ENCODE results near the gene LAMTOR5.

Gene LAMTOR5

DNA sequence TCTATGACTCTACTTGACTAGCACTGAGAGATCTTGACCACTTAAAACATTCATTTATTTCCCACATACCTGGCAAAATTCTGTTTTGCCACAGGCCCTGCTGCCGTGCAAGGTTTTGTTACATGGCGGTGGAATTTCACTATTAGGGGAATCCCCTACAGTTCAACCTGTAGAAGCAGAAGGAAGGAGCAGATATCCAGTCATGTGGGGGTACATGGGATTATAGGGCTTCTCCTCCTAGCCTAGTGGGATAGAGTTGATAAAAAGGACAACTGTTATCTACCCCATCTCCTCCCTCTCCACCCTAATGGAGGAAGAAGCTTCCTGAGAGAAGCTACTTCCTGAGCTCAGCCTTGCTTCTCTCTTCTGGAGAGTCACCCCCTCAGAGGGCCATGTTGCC is 25.7 kb upstream of the LAMTOR5 start:
- POLR2A ChIA-PET = no interaction called here
- CTCF ChIA-PET = interaction anchor here (0.6 to 1.1 kb wide), 5 partner anchors 21 to 237 kb away, joined by 3 to 6 read pairs (median 3); no protein-coding TSS in a partner anchor
- TF ChIP-seq, protein P1, sequence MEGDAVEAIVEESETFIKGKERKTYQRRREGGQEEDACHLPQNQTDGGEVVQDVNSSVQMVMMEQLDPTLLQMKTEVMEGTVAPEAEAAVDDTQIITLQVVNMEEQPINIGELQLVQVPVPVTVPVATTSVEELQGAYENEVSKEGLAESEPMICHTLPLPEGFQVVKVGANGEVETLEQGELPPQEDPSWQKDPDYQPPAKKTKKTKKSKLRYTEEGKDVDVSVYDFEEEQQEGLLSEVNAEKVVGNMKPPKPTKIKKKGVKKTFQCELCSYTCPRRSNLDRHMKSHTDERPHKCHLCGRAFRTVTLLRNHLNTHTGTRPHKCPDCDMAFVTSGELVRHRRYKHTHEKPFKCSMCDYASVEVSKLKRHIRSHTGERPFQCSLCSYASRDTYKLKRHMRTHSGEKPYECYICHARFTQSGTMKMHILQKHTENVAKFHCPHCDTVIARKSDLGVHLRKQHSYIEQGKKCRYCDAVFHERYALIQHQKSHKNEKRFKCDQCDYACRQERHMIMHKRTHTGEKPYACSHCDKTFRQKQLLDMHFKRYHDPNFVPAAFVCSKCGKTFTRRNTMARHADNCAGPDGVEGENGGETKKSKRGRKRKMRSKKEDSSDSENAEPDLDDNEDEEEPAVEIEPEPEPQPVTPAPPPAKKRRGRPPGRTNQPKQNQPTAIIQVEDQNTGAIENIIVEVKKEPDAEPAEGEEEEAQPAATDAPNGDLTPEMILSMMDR (IDR thresholded peaks at IDR 0.05; ENCODE audit: control extremely low read depth, extremely low read depth, low read depth, missing control alignments) = no peak
- DNase-seq (ENCODE audit: extremely low spot score) = no peak

DNA sequence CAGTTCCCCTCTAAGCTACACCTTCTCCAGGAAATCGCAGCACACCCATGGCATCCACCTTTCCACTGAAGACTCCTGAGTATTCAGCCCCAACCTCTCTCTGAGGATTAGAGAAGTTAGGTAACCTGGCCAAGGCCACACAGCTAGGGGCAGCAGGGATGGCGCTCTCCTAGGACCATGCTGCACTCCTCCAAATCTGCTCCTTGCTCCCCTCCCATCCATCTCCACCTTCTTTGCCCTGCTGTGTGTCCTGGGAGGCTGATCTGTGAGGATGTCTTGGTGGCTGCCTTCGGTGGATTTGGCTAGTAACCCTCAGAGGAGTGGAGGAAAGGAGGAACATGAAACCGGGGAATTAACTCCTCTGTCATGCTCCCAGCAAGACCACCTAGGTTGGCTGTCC is 23.4 kb upstream of the LAMTOR5 start:
- DNase-seq (ENCODE audit: extremely low spot score) = no peak
- CTCF ChIA-PET = interaction anchor here (1.1 to 3.0 kb wide), 8 partner anchors 15 to 234 kb away, joined by 3 to 11 read pairs (median 4); partner anchors contain the start of gene RBM15
- POLR2A ChIA-PET = no interaction called here
- TF ChIP-seq, protein P1 (IDR thresholded peaks at IDR 0.05; ENCODE audit: control extremely low read depth, extremely low read depth, low read depth, missing control alignments) = no peak

DNA sequence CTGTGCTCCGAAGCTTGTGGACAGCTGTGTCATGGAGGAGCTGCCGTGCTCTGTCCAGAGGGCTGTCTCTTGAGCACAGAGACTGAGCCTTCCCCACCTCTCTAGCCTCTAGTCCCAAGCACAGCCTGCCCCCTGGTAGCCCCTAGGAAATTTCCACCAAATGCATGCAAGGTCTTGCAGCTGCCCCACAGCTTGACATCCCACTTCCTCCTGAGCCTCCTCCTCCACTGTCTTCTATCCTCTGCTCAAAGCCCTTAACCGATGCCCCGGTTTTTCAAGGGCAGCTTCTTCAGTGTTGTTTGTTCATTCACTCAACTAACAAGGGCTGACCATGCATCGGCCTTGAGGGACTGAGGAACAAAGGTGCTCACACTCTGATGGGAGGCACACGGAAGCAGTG is 22.9 kb upstream of the LAMTOR5 start:
- no peak for DNase-seq (ENCODE audit: extremely low spot score)
- ChIA-PET POLR2A (no interaction called here), CTCF (interaction anchor here (1.0 to 3.0 kb wide), 11 partner anchors 8 to 234 kb away, joined by 3 to 14 read pairs (median 5); partner anchors contain the start of gene RBM15)
- TF ChIP-seq, protein P1 (IDR thresholded peaks at IDR 0.05; ENCODE audit: control extremely low read depth, extremely low read depth, low read depth, missing control alignments) = no peak

DNA sequence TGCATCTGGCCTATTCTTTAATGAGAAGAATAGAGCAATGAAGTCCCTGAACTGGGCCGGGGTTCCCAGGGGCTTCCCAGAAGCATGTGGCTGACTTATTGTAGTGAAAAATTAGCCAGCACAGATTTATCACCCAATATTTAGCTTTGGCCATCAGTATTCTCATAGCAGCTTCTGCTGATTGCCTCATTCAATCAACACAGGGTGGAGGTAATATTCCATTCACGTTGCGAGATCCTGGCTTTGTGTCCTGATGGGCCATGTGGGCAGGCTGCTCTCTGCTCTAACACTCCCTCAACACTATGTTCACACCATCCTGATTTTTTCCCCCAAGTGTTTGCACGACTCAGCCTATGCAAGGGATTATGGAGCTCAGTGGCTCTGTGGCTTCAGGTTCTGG is 21.5 kb upstream of the LAMTOR5 start:
- CTCF ChIA-PET = interaction anchor here (1.2 to 3.0 kb wide), 9 partner anchors 8 to 31 kb away, joined by 3 to 14 read pairs (median 5); no protein-coding TSS in a partner anchor
- DNase-seq (ENCODE audit: extremely low spot score) = no peak
- POLR2A ChIA-PET = no interaction called here
- TF ChIP-seq, protein P1 (IDR thresholded peaks at IDR 0.05; ENCODE audit: control extremely low read depth, extremely low read depth, low read depth, missing control alignments) = no peak

DNA sequence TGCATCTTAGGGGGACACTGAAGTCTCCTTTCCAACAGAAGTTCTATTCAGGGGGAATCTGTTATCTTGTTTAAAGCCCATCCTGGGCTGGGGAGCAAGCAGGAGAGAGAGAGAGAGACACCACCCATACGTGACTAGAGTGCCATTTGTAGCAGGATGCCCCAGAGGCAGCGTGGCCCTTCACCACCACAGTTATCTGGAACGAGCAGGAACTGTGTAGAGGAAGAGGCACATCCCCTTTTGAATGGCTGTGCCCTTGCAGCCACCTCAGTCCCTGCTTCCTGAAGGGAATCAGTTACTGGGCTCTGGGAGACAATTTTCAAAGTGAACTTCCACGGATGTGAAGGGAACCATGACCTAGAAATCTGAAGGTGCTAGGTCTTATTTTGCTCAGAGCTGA is 19.4 kb upstream of the LAMTOR5 start:
- TF ChIP-seq, protein P1 (IDR thresholded peaks at IDR 0.05; ENCODE audit: control extremely low read depth, extremely low read depth, low read depth, missing control alignments) = no peak
- POLR2A ChIA-PET = no interaction called here
- CTCF ChIA-PET = interaction anchor here (1.8 to 2.0 kb wide), 2 partner anchors 14 to 15 kb away, joined by 5 to 12 read pairs; no protein-coding TSS in a partner anchor
- DNase-seq (ENCODE audit: extremely low spot score) = no peak

DNA sequence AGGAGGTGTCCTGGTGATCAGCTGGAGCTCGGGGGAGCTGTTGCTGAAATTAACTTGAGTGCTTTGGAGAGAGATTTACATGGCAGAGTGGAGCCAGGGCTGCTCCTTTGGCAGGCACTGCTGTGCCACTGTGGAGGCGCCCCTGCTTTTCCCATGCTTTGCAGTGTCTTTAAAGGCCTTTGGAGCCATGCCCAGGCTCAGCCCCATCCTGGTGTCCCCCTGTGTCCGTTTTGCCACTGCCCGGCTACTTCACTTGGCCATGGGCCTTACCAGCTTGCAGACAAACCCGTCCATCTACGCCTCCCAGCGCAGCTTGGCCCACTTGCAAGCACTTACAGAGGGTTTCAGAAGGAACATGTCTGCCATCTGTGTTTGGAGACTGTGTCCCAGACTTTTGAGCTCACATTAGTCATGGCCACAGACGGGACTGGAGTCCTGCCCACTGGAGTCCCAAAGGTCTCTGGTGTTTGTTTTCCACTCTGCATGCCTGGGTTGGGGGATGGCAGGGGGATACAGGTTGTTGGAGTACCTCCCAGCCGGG is 18.2 kb upstream of the LAMTOR5 start:
- CTCF ChIA-PET = interaction anchor here (1.5 to 1.8 kb wide), 2 partner anchors 14 to 35 kb away, joined by 4 to 5 read pairs; no protein-coding TSS in a partner anchor
- POLR2A ChIA-PET = interaction anchor here (0.5 kb wide), 1 partner anchor 26 kb away, joined by 11 read pairs; no protein-coding TSS in a partner anchor
- DNase-seq (ENCODE audit: extremely low spot score) = no peak
- TF ChIP-seq, protein P1 (IDR thresholded peaks at IDR 0.05; ENCODE audit: control extremely low read depth, extremely low read depth, low read depth, missing control alignments) = no peak

Data from GM10248 (cell line).